Right lobe of liver (tissue), 6 donors: ENCODE results near the gene DYSF. TPM values are rescaled to one million over a fixed set of nuclear protein-coding genes. Genes with fewer than 3 reads are reported as not detected.

Experiments
- ATAC-seq, 4 donors: fragments of 200-7000 bp; cut with Tn5 transposase; one replicate each; pipeline ENCODE4 v1.9.1; 2020; ENCODE audit warnings: mild to moderate bottlenecking in 4 of 4, moderate library complexity in 4 of 4
- DNase-seq, 3 donors: peaks; one replicate each; pipeline ENCODE4 v3.0.0-alpha.2; 2020
- H3K27ac ChIP-seq, 3 donors: fragments of 200-600 bp; one replicate each; pipeline ENCODE4 v1.8.0; 2022
- H3K27me3 ChIP-seq, 2 donors: fragments of 200-600 bp; one replicate each; pipeline ENCODE4 v1.8.0; 2022
- H3K36me3 ChIP-seq, 4 donors: fragments of 200-600 bp; sonication (generic) in 1 of 4; one replicate each; pipeline versions ENCODE4 v1.5.1 to v1.8.0; 2017 to 2022; ENCODE audit warnings: control low read depth in 1 of 4
- H3K4me1 ChIP-seq, 4 donors: fragments of 200-600 bp; sonication (generic) in 1 of 4; one replicate each; pipeline versions ENCODE4 v1.5.1 to v1.8.0; 2017 to 2022; ENCODE audit warnings: control low read depth in 1 of 4
- H3K4me3 ChIP-seq, 3 donors: fragments of 200-600 bp; one replicate each; pipeline ENCODE4 v1.8.0; 2022
- H3K9me3 ChIP-seq, 4 donors: fragments of 200-600 bp; sonication (generic) in 1 of 4; one replicate each; pipeline versions ENCODE4 v1.5.1 to v1.8.0; 2017 to 2022; ENCODE audit warnings: control low read depth in 1 of 4
- POLR2A ChIP-seq: fragments of 450-650 bp; IDR thresholded peaks from one replicate; pipeline ENCODE4 v1.6.1; 2017; ENCODE audit warnings: antibody characterized with exemption, mild to moderate bottlenecking
- WGBS: methylation state at CpG from one replicate; pipeline ENCODE4 v1.1.6; 2018; ENCODE audit warnings: low coverage, low lambda C conversion rate; ENCODE audit not compliant: insufficient coverage; ENCODE audit errors: missing lambda C conversion rate; 5-methylcytosine and 5-hydroxymethylcytosine counted together
- intact Hi-C, 2 donors: fragments of 100-400 bp; cut with DNase I; formaldehyde crosslinking; loops; one replicate each; pipeline versions ENCODE4 v1.11.2 to v1.14.1; 2022
- total RNA-seq, 6 experiments: library from RNA; depleted of rRNA in 2 of 6; stranded (reverse); fragments of >200 nt in 2 of 6; fragmentation: NEBNext Ultra II Directional in 3 of 6; extraction: Animal tissue kit (Norgen Biotek cat#: 25700) in 3 of 6; gene quantifications; one replicate each; pipeline versions ENCODE4 v1.1.0 to v1.2.4, GENCODE V29; 2016 to 2023
- TF ChIP-seq, protein P1 (sequence below), 4 donors: fragments of 200-600 bp in 3 of 4; fragments of 450-650 bp in 1 of 4; IDR thresholded peaks; one replicate each; pipeline versions ENCODE4 v1.5.1 to v1.8.0; 2016 to 2022; ENCODE audit warnings: antibody characterized with exemption in 4 of 4, mild to moderate bottlenecking in 2 of 4
- donor health status: DM: no; HTN: yes; CAD: no.
- donor health status: DM: no; HTN: no; CAD: no.
- donor health status: DM: no; HTN: no; CAD: no.
- donor health status: DM: no; HTN: yes; CAD: no.
- donor health status: DM: no; HTN: yes; CAD: no.

The DYSF gene
- total RNA-seq, 6 experiments from 2014 or later = 21.8 to 55.0 (median 32.9) TPM

DNA sequence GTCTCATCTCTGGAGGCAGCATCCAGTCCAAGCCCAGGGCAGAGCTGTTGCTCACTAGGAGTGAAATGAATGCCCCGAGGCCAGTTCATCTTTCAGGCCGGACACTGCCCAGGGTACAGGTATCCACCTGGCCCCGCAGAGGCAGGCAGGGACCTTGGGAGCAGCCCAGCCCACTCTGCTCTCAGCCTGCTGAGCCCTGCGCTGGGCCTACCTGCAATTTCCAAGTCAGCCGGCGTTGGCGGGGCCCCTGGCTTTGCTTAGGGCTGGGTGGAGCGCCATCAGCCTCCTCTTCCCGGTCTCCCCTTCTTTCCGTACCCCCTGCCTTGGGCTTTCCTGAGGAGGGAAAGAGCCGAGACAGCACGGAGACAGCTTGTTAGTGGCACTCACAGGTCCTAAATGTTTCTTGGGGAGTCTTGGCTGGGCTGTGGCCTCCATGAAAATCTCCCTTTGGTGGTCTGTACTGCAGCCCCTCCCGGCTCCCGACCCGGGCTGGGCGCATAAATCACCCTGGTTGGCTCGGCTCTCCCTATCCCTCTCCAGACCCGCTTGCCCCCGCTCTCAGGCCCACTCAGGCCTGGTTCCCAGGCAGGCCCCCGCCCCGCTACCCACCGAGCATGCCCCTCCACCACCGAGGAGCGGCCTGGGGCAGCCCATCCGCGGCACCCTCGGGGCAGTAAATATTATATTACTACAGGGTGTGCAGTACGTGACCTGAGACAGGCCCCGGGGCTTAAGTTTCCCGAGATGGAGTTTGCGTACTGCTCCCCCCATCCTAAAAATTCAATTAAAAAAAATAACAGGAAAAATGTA is 106.7 kb downstream of the DYSF start:
- Histone ChIP-seq H3K4me3 (no peak overlapping the region), H3K36me3 (peaks cover 0 to 2% (median 0%) of the 10 kb centered on the region in 4 donors), H3K27ac (no peak overlapping the region), H3K9me3 (no peaks in the 10 kb centered on the region), H3K27me3 (no peaks in the 10 kb centered on the region), H3K4me1 (peaks cover 0 to 19% (median 11%) of the 10 kb centered on the region in 4 donors)
- 88% methylated on average over 14 of the region's 31 CpGs for WGBS
- no peak for ATAC-seq
- TF ChIP-seq, protein P1, sequence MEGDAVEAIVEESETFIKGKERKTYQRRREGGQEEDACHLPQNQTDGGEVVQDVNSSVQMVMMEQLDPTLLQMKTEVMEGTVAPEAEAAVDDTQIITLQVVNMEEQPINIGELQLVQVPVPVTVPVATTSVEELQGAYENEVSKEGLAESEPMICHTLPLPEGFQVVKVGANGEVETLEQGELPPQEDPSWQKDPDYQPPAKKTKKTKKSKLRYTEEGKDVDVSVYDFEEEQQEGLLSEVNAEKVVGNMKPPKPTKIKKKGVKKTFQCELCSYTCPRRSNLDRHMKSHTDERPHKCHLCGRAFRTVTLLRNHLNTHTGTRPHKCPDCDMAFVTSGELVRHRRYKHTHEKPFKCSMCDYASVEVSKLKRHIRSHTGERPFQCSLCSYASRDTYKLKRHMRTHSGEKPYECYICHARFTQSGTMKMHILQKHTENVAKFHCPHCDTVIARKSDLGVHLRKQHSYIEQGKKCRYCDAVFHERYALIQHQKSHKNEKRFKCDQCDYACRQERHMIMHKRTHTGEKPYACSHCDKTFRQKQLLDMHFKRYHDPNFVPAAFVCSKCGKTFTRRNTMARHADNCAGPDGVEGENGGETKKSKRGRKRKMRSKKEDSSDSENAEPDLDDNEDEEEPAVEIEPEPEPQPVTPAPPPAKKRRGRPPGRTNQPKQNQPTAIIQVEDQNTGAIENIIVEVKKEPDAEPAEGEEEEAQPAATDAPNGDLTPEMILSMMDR (IDR thresholded peaks at IDR 0.05) = no peak
- no peak for TF ChIP-seq POLR2A
- peak in 1 of 3 donors; percentile 48 for DNase-seq
- intact Hi-C loops = no loop called here

- no peaks in the 10 kb centered on the region for H3K9me3 ChIP-seq
- no peaks in the 10 kb centered on the region for H3K27me3 ChIP-seq
- 95% methylated on average over 12 of the region's 20 CpGs for WGBS
- ATAC-seq = no peak
- no peak overlapping the region for H3K4me3 ChIP-seq
- peak in 1 of 3 donors; percentile 43 for DNase-seq
- H3K4me1 ChIP-seq = peaks cover 0 to 13% (median 6%) of the 10 kb centered on the region in 4 donors
- peaks cover 0 to 2% (median 0%) of the 10 kb centered on the region in 4 donors for H3K36me3 ChIP-seq
- H3K27ac ChIP-seq = no peak overlapping the region
- intact Hi-C loops = no loop called here
- no peak for TF ChIP-seq POLR2A
- TF ChIP-seq, protein P1 (IDR thresholded peaks at IDR 0.05) = no peak
Observed at GRCh38 chr2:71560638-71561011, 107.3 kb downstream of the DYSF start.

DNA sequence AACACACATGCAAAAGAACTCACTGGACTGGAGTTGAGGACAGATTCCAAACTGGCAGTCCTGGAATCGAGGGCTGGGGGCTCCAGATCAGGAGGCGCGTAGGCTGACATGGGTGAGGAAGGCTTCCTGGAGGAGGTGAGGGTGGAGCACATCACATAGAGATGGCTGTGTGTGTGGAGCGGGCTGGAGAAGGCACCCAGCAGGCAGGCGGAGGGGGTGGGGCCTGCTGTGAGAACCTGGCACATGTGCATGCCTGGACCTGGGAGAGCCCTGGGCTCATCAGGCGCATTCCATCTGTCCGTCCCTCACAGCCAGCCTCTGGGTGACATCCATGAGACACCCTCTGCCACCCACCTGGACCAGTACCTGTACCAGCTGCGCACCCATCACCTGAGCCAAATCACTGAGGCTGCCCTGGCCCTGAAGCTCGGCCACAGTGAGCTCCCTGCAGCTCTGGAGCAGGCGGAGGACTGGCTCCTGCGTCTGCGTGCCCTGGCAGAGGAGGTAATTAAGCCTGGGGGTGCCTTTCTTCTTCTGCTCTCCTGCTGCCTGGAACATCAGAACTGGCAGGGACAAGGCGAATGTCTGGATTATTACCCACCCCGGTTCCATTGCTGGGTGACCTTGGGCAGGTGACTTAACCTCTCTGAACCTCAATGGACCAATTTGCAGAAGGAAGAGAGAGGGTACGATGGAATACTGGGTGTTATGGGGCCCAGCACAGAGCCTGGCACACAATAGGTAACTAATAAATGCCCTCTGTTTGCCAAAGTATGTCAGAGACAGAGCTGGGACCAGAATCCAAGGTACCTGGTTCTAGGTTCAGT is 108.3 kb downstream of the DYSF start:
- no peak overlapping the region for H3K27ac ChIP-seq
- ATAC-seq = peak in 1 of 4 donors; percentile 12
- DNase-seq = peak in 1 of 3 donors; percentile 35
- H3K9me3 ChIP-seq = no peaks in the 10 kb centered on the region
- H3K36me3 ChIP-seq = peaks cover 0 to 2% (median 0%) of the 10 kb centered on the region in 4 donors
- TF ChIP-seq, protein P1 (IDR thresholded peaks at IDR 0.05) = no peak
- TF ChIP-seq POLR2A = no peak
- intact Hi-C loops = no loop called here
- no peak overlapping the region for H3K4me3 ChIP-seq
- 69% methylated on average over 4 of the region's 15 CpGs for WGBS
- no peaks in the 10 kb centered on the region for H3K27me3 ChIP-seq
- peaks cover 0 to 5% (median 2%) of the 10 kb centered on the region in 4 donors for H3K4me1 ChIP-seq

- no peaks in the 10 kb centered on the region for H3K27me3 ChIP-seq
- intact Hi-C loops = no loop called here
- no peaks in the 10 kb centered on the region for H3K4me1 ChIP-seq
- peak in 1 of 3 donors; percentile 23 for DNase-seq
- TF ChIP-seq, protein P1 (IDR thresholded peaks at IDR 0.05) = no peak
- no peak for TF ChIP-seq POLR2A
- 76% methylated on average over 3 of the region's 7 CpGs for WGBS
- no peak for ATAC-seq
- H3K27ac ChIP-seq = no peak overlapping the region
- H3K4me3 ChIP-seq = no peak overlapping the region
- H3K36me3 ChIP-seq = peaks cover 0 to 2% (median 0%) of the 10 kb centered on the region in 4 donors
- no peaks in the 10 kb centered on the region for H3K9me3 ChIP-seq
Observed at GRCh38 chr2:71562518-71562917, 109.2 kb downstream of the DYSF start.
